K562 treated with DMSO at 1 percent for 12 hours (cell line): Measurements from ENCODE around the gene C11orf16. TPM values are rescaled to one million over a fixed set of nuclear protein-coding genes. Genes with fewer than 3 reads are reported as not detected.

ENCODE experiments used
- total RNA-seq: library from RNA; unstranded; fragments of 300-600 nt; gene quantifications from 2 replicates; pipeline ENCODE4 v1.2.3, GENCODE V29; 2022; ENCODE audit not compliant: insufficient read depth

C11orf16 gene
- total RNA-seq: not detected in 2 replicates

GRCh38 chr11:8932564-8933180 lies at the start of gene C11orf16:
Gene C11orf16 (minus strand): TSS chr11:8932947. CDS start chr11:8932308, 639 bp downstream.

GRCh38 chr11:8964324-8965320 lies 31.9 kb upstream of the C11orf16 start, which contains the start of gene TMEM9B:
Gene TMEM9B (minus strand): TSS chr11:8964442. CDS start chr11:8964313, 129 bp downstream.

GRCh38 chr11:8942518-8943066 lies 9.8 kb upstream of the C11orf16 start, which contains the start of gene ASCL3:
Gene ASCL3 (minus strand): TSS chr11:8943016. CDS start chr11:8938161, 4,855 bp downstream.

GRCh38 chr11:8911029-8911823 lies 21.5 kb downstream of the C11orf16 start, which contains the start of gene AKIP1:
Gene AKIP1 (plus strand): TSS chr11:8911189. CDS start chr11:8911450, 261 bp downstream.

Other genes with a start within 250 kb of the C11orf16 start
- 47.0 and 58.2 TPM in 2 replicates for gene AKIP1, start 21.8 kb downstream of the C11orf16 start, total RNA-seq
- gene ASCL3, start 10.1 kb upstream of the C11orf16 start, total RNA-seq: not detected in 2 replicates
- 13.2 and 17.8 TPM in 2 replicates for gene TMEM9B, start 31.5 kb upstream of the C11orf16 start, total RNA-seq
- gene NRIP3, start 71.1 kb upstream of the C11orf16 start, total RNA-seq: 9.0 and 16.3 TPM in 2 replicates
- 0.36 and 2.5 TPM in 2 replicates for gene SCUBE2, start 158.7 kb upstream of the C11orf16 start, total RNA-seq